Fibroblast of peridontal ligament (primary cell): ENCODE data around the gene SOS2.
"Not testable (repeated sequence)": the region's sequence is repeated elsewhere in the genome, so short reads cannot be mapped to it uniquely, and the experiment has no call there.

Experiments
- DNase-seq: peaks from one replicate; pipeline ENCODE4 v3.0.0-alpha.2; 2010; ENCODE audit errors: extremely low read depth

SOS2 gene

DNA sequence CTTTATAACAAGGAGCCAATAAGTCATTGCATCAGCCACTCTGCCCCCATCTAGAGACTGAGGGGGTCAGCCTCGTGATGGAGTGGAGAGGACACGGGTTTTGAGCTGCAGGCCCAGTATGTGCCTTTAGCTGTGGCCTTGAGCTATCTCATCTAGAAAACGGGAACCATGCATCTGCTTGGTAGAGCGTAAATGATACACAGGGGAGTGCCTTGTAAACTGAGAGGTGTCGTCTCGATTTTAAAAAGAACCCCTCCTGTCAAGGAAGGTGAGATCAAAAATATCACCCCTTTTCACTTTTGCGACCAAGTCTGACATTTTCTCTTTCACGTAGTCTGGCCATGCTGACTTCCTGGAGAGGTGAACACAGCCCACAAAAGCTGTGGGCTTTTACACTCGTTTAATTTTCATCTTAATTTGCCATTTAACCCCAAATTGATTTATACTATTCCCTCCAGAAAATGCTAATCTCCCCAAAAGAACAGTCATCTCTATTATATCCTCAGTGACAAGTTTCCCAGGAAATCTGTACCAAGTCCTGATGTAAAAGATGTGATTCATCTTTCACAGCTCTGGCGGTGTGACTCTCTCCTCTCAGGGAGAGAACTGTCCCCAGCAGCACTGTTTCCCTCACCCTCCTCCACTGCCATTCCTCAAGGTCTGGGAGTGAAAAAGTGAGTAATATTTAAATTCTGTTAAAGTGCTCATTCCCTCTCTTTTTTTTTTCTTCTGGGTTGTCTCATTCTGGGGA lies 145.6 kb downstream of the SOS2 start:
- DNase-seq = peak; percentile 24

GRCh38 chr14:50084666-50085065 lies 146.7 kb downstream of the SOS2 start:
- DNase-seq = no peak

DNA sequence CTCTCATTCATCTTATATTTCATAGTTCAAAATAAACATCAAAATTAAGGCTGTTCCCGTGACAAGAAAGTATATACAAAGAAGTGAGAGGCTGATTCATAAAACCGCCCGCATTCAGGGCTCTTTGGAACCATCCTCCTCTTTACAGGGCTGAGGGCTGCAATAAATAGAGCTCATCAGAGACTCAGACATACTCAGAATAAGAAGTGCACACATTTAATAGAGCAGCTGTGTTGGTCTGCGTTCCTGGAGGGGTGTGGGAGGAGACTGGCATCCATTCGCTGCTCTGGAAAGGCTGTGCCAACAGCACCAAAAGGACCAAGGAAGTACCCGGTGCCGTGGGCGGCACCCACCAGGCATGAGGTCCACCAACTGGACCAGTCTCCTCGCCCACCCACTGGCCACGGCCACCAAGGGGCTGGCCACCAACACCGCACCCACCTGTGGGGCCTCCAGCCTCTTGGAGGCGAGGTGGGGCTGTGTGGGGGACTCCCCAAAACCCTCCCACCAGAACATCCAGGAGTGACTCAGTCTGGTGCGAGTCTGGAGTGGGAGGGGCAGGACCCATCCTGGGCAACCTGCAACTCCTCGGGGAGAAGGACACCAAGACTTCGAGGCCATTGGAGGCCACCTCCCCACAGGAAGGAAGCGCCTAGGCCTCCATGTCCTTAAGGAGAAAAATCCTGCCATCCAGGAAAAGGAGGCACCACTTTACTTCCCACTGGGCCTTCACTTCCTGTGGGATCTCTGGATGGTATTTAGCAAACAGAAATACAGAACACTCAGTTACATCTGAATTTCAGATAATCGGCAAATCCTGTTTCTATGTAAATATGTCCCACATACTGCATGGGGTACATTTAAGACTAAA lies 147.7 kb downstream of the SOS2 start:
- peak; percentile 49 for DNase-seq

- peak; percentile 56 for DNase-seq
These were observed 148.5 kb downstream of the SOS2 start for GRCh38 chr14:50082784-50083466.

GRCh38 chr14:50082308-50082742 lies 149.1 kb downstream of the SOS2 start:
- DNase-seq = no peak

DNA sequence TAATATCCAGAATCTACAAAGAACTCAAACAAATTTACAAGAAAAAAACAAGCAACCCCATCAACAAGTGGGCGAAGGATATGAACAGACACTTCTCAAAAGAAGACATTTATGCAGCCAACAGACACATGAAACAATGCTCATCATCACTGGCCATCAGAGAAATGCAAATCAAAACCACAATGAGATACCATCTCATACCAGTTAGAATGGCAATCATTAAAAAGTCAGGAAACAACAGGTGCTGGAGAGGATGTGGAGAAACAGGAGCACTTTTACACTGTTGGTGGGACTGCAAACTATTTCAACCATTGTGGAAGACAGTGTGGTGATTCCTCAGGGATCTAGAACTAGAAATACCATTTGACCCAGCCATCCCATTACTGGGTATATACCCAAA lies 152.3 kb downstream of the SOS2 start:
- DNase-seq = not testable (repeated sequence)

GRCh38 chr14:50073663-50074062 lies 157.7 kb downstream of the SOS2 start:
- not testable (repeated sequence) for DNase-seq

GRCh38 chr14:50072395-50072794 lies 159.0 kb downstream of the SOS2 start:
- no peak for DNase-seq

GRCh38 chr14:50070840-50071548 lies 160.4 kb downstream of the SOS2 start:
- DNase-seq = no peak

GRCh38 chr14:50070230-50070629 lies 161.1 kb downstream of the SOS2 start:
- DNase-seq = no peak

GRCh38 chr14:50069325-50069724 lies 162.1 kb downstream of the SOS2 start:
- DNase-seq = no peak

GRCh38 chr14:50068496-50068895 lies 162.9 kb downstream of the SOS2 start:
- no peak for DNase-seq

DNA sequence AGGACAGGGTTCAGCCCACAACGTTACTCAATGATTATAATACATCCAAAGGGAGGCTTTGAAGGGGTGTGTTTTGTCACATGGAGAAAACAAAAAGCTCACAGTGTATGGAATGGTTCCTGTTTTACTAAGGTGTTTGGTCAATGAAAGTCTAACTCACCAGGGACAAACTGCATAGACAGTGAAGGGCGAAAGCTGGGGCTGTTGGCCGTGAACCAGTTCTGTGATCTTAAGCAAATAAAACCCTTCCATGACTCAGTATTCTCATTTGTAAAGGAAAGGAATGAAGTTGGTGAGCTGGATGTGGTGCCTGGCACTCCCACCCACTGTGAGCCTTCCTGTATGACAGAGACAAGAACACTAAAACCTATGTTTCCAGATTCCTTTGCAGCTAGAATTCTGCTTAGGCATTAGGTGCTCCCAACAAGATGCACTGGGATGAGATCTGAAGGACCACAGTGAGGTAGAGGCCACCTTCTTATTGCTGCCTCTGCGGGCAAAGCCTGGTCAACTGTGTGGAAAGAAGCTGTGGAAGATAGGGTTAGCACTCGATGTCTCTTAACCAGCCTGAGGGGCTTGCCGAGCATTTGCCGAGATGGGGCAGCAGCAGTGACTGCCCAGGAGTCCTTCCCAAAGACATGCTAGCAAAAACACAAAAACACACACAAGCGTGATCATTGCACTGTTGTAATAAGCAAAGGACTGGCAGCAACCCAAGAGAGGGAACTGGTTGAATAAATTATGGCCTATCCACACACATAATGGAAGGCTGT lies 163.5 kb downstream of the SOS2 start:
- DNase-seq = peak; percentile 60
